ENCODE data around the gene METTL16. TPM values are rescaled to one million over a fixed set of nuclear protein-coding genes. Genes with fewer than 3 reads are reported as not detected.

Gene METTL16
- total and polyA plus RNA-seq, 9 of the 15 experiments (the other 6 are each of a cell fraction or from before 2014, with no cell fraction given), result 12.1 to 30.5 (median 19.8) TPM

DNA sequence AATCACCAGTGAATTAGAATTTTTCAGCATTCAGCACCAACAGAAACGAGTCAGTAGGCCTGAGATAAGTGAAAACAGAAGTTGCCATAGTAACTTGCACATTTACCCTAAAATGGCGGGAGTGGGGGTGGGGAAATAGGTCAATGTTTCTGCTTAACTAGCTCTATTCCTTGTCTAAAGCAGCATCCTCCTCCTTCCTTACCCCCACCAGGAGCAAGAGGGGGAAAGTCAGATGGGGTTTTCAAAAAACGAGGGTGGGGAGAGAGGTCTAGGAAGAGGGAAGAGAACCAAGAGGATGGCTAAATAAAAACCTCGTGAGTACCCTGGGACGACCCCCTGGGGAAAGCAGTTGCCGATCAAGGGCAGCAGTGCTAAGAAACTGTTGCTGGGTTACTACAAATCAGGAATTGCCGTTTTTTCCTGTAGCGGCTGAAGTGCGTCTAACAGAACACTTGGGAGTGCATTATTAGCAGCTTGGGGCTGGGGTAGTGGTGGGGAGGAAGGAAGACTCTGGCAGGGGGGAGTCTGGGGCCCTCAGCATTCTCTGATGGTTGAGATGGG, 76.4 kb downstream of the METTL16 start:
- Histone ChIP-seq H4K20me1 (replicated peaks; ENCODE audit: control insufficient read depth, insufficient read depth, low read length) (no peaks in the 10 kb centered on the region), H3K9ac (ENCODE audit: insufficient read depth in 1 of 2, low read depth in 2 of 2, low read length in 2 of 2) (peak overlapping the region in 1 of 2 experiments; percentile 35; a peak in 1 of 4 replicates), H3K4me1 (replicated peaks in 1 of 2; ENCODE audit: control insufficient read depth in 2 of 2, insufficient read depth in 2 of 2, low read length in 2 of 2) (peaks cover 0 to 5% of the 10 kb centered on the region in 2 experiments; a peak in 2 of 5 replicates), H2AFZ (ENCODE audit: low read depth, low read length) (no peak overlapping the region), H3K4me3 (no peak overlapping the region), H3K36me3 (ENCODE audit: control insufficient read depth, insufficient read depth, low read length) (peaks cover 67% of the 10 kb centered on the region), H3K79me2 (ENCODE audit: control insufficient read depth, insufficient read depth, low read length) (no peaks in the 10 kb centered on the region), H3K27ac (ENCODE audit: extremely low read depth, low read depth, low read length) (no peak overlapping the region), H3K9me3 (replicated peaks; ENCODE audit: control insufficient read depth, insufficient read depth, low read depth, low read length) (no peaks in the 10 kb centered on the region), H3K9me1 (ENCODE audit: control insufficient read depth, insufficient read depth, low read length) (no peaks in the 10 kb centered on the region), H3K4me2 (ENCODE audit: insufficient read depth, low read length) (no peak overlapping the region), H3K27me3 (ENCODE audit: control insufficient read depth in 2 of 2, insufficient read depth in 2 of 2, low read length in 2 of 2) (no peaks in the 10 kb centered on the region)
- ATAC-seq (no peak), DNase-seq (ENCODE audit: extremely low read depth in 1 of 4, low spot score in 3 of 4) (peak in 1 of 4 experiments; percentile 9), FAIRE-seq (no peak)
- POLR2A ChIA-PET, result interaction anchor here (0.7 kb wide), 1 partner anchor 18 kb away, joined by 3 read pairs; no protein-coding TSS in a partner anchor
- CTCF ChIA-PET (ENCODE audit: low intra/inter-chr PET ratio), result no interaction called here
- 73% methylated on average over 6 of the region's 9 CpGs for WGBS (ENCODE audit: insufficient coverage, low coverage, missing lambda C conversion rate)
- intact Hi-C loops (cut with micrococcal nuclease) (no loop called here), in situ Hi-C loops (cut with MboI) (no loop called here)
- no TSS peak for BruUV-seq (replicated peaks)
- TF ChIP-seq ZNF561 (CRISPR knock-in tag; conservative IDR thresholded peaks at IDR 0.05) (no peak), YY1 (IDR thresholded peaks at IDR 0.05; ENCODE audit: borderline replicate concordance in 1 of 3, control insufficient read depth in 1 of 3, extremely low read depth in 1 of 3, insufficient read depth in 3 of 3, insufficient read length in 1 of 3, insufficient replicate concordance in 2 of 3, low read depth in 1 of 3, low read length in 2 of 3) (peak in 1 of 3 experiments; percentile 38), ZNF695 (CRISPR knock-in tag; IDR thresholded peaks at IDR 0.05) (no peak), NFRKB (IDR thresholded peaks at IDR 0.05; ENCODE audit: low read depth) (no peak), SAP30 (IDR thresholded peaks at IDR 0.05; ENCODE audit: borderline replicate concordance, insufficient read depth, low read depth, low read length, poor library complexity, severe bottlenecking) (no peak)
- TF ChIP-seq, protein P1, sequence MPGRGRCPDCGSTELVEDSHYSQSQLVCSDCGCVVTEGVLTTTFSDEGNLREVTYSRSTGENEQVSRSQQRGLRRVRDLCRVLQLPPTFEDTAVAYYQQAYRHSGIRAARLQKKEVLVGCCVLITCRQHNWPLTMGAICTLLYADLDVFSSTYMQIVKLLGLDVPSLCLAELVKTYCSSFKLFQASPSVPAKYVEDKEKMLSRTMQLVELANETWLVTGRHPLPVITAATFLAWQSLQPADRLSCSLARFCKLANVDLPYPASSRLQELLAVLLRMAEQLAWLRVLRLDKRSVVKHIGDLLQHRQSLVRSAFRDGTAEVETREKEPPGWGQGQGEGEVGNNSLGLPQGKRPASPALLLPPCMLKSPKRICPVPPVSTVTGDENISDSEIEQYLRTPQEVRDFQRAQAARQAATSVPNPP (IDR thresholded peaks at IDR 0.05; ENCODE audit: borderline replicate concordance, insufficient read depth, insufficient read length), result no peak
- TF ChIP-seq, protein P2, sequence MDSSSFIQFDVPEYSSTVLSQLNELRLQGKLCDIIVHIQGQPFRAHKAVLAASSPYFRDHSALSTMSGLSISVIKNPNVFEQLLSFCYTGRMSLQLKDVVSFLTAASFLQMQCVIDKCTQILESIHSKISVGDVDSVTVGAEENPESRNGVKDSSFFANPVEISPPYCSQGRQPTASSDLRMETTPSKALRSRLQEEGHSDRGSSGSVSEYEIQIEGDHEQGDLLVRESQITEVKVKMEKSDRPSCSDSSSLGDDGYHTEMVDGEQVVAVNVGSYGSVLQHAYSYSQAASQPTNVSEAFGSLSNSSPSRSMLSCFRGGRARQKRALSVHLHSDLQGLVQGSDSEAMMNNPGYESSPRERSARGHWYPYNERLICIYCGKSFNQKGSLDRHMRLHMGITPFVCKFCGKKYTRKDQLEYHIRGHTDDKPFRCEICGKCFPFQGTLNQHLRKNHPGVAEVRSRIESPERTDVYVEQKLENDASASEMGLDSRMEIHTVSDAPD (CRISPR knock-in tag; IDR thresholded peaks at IDR 0.05), result no peak
- TF ChIP-seq, protein P3, sequence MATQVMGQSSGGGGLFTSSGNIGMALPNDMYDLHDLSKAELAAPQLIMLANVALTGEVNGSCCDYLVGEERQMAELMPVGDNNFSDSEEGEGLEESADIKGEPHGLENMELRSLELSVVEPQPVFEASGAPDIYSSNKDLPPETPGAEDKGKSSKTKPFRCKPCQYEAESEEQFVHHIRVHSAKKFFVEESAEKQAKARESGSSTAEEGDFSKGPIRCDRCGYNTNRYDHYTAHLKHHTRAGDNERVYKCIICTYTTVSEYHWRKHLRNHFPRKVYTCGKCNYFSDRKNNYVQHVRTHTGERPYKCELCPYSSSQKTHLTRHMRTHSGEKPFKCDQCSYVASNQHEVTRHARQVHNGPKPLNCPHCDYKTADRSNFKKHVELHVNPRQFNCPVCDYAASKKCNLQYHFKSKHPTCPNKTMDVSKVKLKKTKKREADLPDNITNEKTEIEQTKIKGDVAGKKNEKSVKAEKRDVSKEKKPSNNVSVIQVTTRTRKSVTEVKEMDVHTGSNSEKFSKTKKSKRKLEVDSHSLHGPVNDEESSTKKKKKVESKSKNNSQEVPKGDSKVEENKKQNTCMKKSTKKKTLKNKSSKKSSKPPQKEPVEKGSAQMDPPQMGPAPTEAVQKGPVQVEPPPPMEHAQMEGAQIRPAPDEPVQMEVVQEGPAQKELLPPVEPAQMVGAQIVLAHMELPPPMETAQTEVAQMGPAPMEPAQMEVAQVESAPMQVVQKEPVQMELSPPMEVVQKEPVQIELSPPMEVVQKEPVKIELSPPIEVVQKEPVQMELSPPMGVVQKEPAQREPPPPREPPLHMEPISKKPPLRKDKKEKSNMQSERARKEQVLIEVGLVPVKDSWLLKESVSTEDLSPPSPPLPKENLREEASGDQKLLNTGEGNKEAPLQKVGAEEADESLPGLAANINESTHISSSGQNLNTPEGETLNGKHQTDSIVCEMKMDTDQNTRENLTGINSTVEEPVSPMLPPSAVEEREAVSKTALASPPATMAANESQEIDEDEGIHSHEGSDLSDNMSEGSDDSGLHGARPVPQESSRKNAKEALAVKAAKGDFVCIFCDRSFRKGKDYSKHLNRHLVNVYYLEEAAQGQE (IDR thresholded peaks at IDR 0.05; ENCODE audit: borderline replicate concordance), result no peak
- TF ChIP-seq, protein P3 (CRISPR knock-in tag; IDR thresholded peaks at IDR 0.05; ENCODE audit: low read depth), result no peak

Measured in K562 (cell line).